ENCODE data around the gene TNKS1BP1.

The TNKS1BP1 gene

DNA sequence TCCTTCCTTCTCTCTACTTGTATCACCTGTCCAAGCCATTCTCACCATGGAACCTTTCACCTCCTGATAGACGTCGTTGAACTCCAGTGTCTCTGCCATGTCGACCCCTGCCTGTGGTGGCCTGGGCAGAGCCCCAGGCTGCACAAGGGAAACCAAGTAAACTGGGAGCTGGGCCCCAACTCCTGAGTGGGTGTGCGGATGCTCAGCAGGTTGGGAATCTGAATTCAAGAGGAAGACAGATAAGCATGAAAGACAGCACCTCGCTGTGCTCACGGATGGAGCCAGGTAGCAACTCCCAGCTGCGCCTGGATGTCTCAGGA, 10.2 kb upstream of the TNKS1BP1 start:
- in situ Hi-C loops (cut with HindIII; ENCODE audit: low sequenced_read_pairs) = loop anchor here (25.0 kb wide), 1 partner anchor 177 kb away; the partner anchor contains the start of gene SLC43A1

- in situ Hi-C loops (cut with HindIII; ENCODE audit: low sequenced_read_pairs) = loop anchor here (25.0 kb wide), 1 partner anchor 179 kb away; the partner anchor contains the start of gene SLC43A1
Observed at GRCh38 chr11:57332694-57333440, 8.1 kb upstream of the TNKS1BP1 start.

GRCh38 chr11:57331720-57332119, 7.0 kb upstream of the TNKS1BP1 start:
- in situ Hi-C loops (cut with HindIII; ENCODE audit: low sequenced_read_pairs) = loop anchor here (25.0 kb wide), 1 partner anchor 181 kb away; the partner anchor contains the start of gene SLC43A1

DNA sequence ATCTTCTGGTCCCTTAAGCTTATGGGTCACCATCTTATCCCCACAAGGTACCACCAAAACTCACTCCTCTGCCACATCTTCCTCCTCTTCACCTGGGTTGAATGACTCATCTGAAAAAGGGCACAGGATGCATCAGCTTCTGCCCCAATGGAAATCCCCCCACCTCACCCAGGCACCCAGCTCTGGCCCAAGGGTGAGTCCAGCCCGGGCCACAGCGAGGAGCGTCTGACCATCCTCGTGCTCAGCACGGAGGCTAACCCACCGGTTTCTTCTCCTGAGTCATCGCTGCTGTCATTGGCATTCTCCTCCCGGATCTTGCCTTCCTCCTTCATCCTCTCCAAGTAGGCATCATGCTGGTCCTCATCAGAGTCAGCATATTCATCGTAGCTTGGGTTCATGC, 5.3 kb upstream of the TNKS1BP1 start:
- in situ Hi-C loops (cut with HindIII; ENCODE audit: low sequenced_read_pairs) = loop anchor here (25.0 kb wide), 1 partner anchor 182 kb away; the partner anchor contains the start of gene SLC43A1

GRCh38 chr11:57327721-57328120, 3.0 kb upstream of the TNKS1BP1 start:
- in situ Hi-C loops (cut with HindIII; ENCODE audit: low sequenced_read_pairs) = loop anchor here (25.0 kb wide), 1 partner anchor 185 kb away; the partner anchor contains the start of gene SLC43A1

DNA sequence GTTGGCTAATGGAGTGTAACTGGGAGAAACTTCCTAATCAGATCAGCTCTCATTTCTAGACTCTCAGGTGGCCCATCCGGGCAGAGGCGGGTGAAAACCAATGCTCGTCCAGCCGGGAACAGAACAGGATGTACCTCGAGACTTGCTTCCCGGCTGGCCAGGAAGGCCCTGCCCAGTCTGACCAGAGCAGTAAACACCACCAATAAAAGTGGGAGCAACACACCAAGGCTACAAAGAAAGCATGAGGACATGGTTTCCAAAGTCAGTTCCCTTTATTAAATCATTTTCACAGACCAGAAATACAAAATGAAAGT, 940 bp upstream of the TNKS1BP1 start:
- in situ Hi-C loops (cut with HindIII; ENCODE audit: low sequenced_read_pairs) = loop anchor here (25.0 kb wide), 1 partner anchor 187 kb away; the partner anchor contains the start of gene SLC43A1

DNA sequence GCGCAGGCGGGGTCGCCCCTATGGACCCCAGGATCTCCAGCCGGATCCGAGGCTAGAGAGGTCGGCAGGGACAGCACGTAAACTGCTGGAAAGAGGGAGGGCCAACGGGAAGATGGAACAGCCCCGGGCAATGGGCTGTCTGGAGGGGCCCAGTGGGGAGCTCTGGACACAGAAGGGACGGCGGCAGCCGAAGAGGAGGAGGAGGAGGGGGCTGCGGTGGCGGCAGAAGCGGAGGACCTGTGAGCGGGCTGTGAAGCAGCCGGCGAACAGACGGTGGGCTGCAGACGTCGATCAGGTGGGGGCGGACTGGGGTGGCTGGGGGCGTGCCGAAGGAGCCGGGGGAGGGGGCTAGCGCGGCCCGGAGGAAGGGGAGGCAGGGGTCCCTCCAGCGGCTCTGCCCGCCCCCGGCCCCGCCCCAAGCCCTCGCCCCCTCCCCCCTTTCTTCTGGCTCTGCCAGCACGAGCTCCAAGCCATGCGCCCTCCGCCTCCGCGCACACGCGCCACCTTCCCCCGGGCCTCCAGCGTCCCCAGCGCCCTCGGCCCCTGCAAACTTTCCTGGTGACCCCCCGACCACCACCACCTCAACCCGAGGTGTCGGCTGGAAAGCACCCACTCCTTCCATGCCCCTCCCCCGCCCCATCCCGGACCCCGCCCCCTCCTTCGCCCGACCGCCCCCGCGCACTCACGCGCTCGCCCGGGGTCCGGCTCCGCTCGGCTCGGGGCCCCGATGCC, 432 bp downstream of the TNKS1BP1 start:
- in situ Hi-C loops (cut with HindIII; ENCODE audit: low sequenced_read_pairs) = no loop called here

DNA sequence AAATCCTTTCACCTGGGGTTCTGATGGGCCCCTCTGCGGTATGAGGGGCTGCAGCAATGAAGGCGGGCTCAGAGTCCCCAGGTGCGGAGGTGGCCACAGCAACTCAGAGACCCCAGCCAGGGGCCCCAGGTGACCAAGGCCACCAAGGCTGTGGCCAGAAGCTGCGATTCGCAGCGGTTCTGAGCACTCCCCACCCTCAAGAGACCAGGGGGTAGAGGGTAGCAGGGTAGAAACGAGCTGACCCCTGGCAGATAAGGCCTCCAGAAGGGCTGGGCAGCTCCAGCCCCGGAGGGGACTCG, 948 bp downstream of the TNKS1BP1 start:
- in situ Hi-C loops (cut with HindIII; ENCODE audit: low sequenced_read_pairs) = no loop called here

GRCh38 chr11:57323167-57323854, 1.4 kb downstream of the TNKS1BP1 start:
- in situ Hi-C loops (cut with HindIII; ENCODE audit: low sequenced_read_pairs) = no loop called here

GRCh38 chr11:57322256-57323166, 2.2 kb downstream of the TNKS1BP1 start:
- in situ Hi-C loops (cut with HindIII; ENCODE audit: low sequenced_read_pairs) = no loop called here

DNA sequence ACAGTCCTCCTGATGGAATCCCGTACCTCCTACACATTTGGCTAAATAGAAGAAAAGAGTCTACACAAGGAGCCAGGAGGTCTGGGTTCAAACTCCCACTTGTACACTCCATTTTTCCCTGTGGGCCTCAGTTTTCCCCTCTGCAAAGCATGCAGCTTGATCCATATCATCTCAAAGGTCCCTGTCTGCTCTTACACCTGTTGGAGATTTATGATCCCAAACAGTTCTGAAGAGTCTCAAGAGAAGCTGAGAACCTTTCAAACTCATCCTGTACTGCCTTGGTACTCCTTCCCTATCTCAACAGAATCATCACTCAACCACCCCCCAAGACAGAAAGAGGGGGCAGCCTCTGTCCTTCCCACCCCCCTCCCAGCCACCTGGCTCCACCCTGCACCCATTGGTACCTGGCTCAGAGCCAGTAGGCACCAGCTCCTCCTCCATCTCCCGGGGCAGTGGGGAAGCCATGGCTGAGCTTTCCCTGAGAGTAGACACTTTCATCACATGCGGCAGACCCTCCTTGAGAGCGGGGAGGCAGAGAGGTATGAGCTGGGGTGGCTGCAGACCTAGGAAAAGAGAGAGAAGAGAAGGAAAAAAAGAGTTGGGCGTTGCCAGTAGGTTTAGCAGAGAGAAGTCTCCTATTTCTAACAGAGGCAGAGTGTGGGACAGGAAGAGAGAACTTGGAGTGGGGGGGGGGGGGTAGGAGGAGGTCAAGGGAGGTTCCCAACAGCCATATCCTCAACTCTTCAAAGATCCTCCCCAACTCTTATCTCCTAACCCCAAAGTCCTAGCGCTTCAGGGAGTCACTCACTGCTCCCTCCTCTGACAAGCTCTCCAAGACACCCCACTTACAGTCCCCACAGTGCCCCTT, 3.1 kb downstream of the TNKS1BP1 start:
- in situ Hi-C loops (cut with HindIII; ENCODE audit: low sequenced_read_pairs) = no loop called here

DNA sequence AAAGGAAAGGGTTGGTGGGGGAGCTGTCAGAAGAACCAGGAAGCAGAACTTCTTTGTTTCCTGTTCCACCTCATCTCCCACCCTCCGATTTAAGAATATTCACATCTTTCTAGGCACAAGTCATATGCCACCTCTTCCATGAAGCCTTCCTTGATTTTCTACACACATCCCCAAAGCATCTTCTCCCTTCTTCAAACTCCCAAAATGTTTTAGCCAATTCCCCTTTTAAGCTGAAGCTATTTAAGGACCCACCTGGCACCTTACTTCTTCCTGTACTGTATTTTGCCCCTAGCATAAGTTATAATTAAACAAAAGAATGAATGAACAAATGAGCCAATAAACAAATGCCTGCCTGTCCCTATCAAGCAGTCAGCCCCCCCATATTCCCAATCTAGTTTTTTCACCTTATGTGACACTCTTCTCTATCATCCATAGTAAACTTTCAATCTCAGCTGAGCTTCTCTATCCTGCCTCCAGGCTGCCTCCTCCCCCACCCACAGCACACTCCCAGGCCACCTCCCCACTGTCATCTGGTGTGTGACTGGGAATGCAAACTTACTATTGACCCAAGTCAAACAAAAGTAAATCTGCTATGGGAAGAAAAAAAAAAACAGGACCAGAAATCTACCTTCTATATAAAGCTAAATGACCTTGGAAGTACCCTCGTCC, 3.9 kb downstream of the TNKS1BP1 start:
- in situ Hi-C loops (cut with HindIII; ENCODE audit: low sequenced_read_pairs) = no loop called here

DNA sequence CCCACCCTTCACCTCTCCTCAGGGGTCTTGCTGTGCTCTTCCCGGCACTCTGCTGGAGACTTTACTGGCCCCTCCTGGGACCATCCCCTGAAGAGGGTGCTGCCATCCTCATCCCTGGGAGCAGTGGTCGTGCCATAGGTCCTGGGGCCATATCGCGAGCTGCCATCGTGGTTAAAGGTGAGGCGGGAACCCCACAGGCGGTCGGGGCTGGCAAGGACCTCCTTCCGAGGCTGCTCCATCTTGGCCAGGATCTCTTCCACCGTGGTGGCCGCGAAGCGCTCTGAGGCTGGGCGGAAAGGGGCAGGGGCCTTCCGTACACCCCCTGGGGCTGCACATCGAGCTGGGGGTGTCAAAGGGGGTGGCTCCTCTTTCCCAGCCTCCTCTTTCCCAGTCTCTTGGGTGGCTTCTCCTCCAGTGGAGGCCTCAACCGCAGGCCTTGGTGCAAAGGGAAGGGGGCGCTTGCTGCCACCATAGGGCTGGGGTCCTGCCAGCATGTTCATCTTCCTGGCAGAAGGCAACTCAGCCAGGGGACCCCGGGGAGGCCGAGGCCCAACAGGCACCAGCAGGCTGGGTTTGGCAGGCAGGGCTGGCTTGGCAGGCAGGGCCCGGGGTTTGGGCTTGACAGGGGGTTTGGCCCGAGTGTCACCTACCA, 4.6 kb downstream of the TNKS1BP1 start:
- in situ Hi-C loops (cut with HindIII; ENCODE audit: low sequenced_read_pairs) = no loop called here

GRCh38 chr11:57318178-57318577, 6.6 kb downstream of the TNKS1BP1 start:
- in situ Hi-C loops (cut with HindIII; ENCODE audit: low sequenced_read_pairs) = no loop called here

DNA sequence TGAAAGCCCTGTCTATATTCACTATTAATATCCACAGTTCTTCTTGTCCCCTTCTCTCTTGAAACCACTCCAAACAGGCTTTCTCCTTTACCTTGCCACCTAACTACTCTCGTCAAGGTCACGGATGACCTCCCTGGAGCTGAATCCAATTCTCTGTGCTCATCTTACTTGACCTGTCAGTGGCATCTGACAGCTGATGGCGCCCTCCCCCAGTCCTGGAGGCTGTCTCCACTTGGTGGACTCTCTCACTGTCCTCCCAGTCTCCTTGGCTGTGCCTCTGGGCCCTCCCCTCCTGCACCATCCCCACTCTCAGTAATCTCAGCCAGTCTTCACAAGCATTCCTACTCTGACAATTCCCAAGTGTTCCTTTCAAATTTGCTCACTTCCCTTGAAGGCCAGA, 8.7 kb downstream of the TNKS1BP1 start:
- in situ Hi-C loops (cut with HindIII; ENCODE audit: low sequenced_read_pairs) = no loop called here

- in situ Hi-C loops (cut with HindIII; ENCODE audit: low sequenced_read_pairs) = no loop called here
Observed at GRCh38 chr11:57315491-57315890, 9.3 kb downstream of the TNKS1BP1 start.

DNA sequence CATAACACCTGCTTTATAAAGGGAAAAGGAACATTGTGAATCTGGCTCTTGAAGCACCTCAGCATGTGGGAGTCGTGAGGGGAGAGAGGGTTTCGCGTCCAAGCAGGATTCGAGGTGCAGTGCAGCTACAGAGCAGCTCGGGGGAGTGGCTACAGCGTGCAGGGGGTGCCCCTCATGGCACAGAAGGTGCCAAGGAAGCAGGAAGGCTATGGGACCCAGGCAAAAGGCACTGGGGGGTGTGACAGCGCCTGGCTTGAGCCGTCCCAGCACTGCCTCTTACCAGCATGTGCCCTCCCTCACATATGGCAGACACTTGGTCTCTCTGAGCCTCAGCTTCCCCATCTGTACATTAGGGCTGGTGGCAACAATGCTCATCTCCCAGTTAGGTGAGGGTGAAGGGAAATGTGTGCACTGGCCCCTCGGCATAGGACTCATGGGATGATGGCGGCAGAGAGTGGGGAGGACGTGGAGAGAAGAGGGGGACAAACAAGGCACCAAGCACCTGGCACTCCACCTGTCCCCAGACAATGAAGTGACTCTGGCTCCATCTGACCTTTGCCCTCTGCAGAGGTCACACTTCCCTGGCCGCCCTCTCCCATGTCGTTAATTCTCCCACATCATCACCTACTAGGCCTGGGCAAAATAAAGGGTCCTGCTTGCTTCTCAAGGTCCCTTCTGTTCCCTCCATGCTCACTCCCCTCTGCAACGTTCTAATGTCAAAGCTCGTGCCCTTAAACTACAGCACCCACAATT, 10.4 kb downstream of the TNKS1BP1 start:
- in situ Hi-C loops (cut with HindIII; ENCODE audit: low sequenced_read_pairs) = no loop called here

GRCh38 chr11:57313788-57314135, 11.0 kb downstream of the TNKS1BP1 start:
- in situ Hi-C loops (cut with HindIII; ENCODE audit: low sequenced_read_pairs) = no loop called here
